K562 (cell line): ENCODE measurements around the gene KRTAP5-4. TPM values are rescaled to one million over a fixed set of nuclear protein-coding genes. Genes with fewer than 3 reads are reported as not detected.

Experiments
- ESRRA ChIP-seq: fragments of 450-650 bp; IDR thresholded peaks from 2 replicates; pipeline ENCODE4 v1.6.1; 2014; ENCODE audit warnings: low read depth, mild to moderate bottlenecking, moderate library complexity, borderline replicate concordance
- GATAD2B ChIP-seq: fragments of 450-650 bp; IDR thresholded peaks from 2 replicates; pipeline ENCODE4 v1.6.1; 2017; ENCODE audit warnings: mild to moderate bottlenecking, borderline replicate concordance
- NONO ChIP-seq, 2 experiments: fragments of 200-400 bp in 1 of 2; fragments of 450-650 bp in 1 of 2; formaldehyde crosslinking in 1 of 2; IDR thresholded peaks; 2 replicates each; pipeline ENCODE4 v1.6.1; 2017; ENCODE audit warnings: low read depth in 2 of 2, mild to moderate bottlenecking in 2 of 2, moderate library complexity in 2 of 2, low read length in 1 of 2
- REST ChIP-seq, 2 experiments: fragments of 450-650 bp; formaldehyde crosslinking in 1 of 2; IDR thresholded peaks; 2 replicates each; pipeline versions ENCODE4 v1.4.0 to v1.6.1; 2014 to 2020; ENCODE audit warnings: mild to moderate bottlenecking in 2 of 2, borderline replicate concordance in 1 of 2, low read depth in 1 of 2
- SMC3 ChIP-seq: conservative IDR thresholded peaks from 2 replicates; pipeline ENCODE4 v1.6.1; 2011; ENCODE audit warnings: low read depth, low read length, improper control_type of control experiment; ENCODE audit not compliant: insufficient read depth
- TCF7 ChIP-seq: sonication (generic); IDR thresholded peaks from 2 replicates; pipeline ENCODE4 v1.6.1; 2016; ENCODE audit warnings: antibody characterized with exemption, borderline replicate concordance
- VEZF1 ChIP-seq: fragments of 200-800 bp; sonication (Bioruptor generic); IDR thresholded peaks from 2 replicates; pipeline ENCODE4 v1.6.1; 2017; ENCODE audit warnings: missing genetic modification characterization, missing compliant biosample characterization
- YY1 ChIP-seq, 3 experiments: IDR thresholded peaks; 2 replicates each; pipeline ENCODE4 v1.6.1; 2011; ENCODE audit warnings: low read length in 2 of 3, mild to moderate bottlenecking in 2 of 3, moderate library complexity in 2 of 3, borderline replicate concordance in 1 of 3, control low read depth in 1 of 3, low read depth in 1 of 3; ENCODE audit not compliant: insufficient read depth in 3 of 3, insufficient replicate concordance in 2 of 3, control insufficient read depth in 1 of 3, insufficient read length in 1 of 3; ENCODE audit errors: extremely low read depth in 1 of 3
- ZBTB7A ChIP-seq: IDR thresholded peaks from 2 replicates; pipeline ENCODE4 v1.6.1; 2011; ENCODE audit warnings: low read depth, mild to moderate bottlenecking, low read length, moderate library complexity, borderline replicate concordance; ENCODE audit not compliant: control insufficient read depth
- polyA plus RNA-seq, 8 experiments: library from polyadenylated mRNA; depleted of rRNA in 4 of 8; stranded (reverse) in 5 of 8; unstranded in 3 of 8; fragments of >200 nt; fragmentation: Nextera tagmentation in 2 of 8; fragmentation: Illumina TruSeq in 1 of 8; extraction: Ambion mirVana in 2 of 8; extraction: Trizol in 1 of 8; gene quantifications; 2 replicates each; pipeline versions ENCODE4 v1.2.1 to v1.2.3, GENCODE V29; 2011 to 2014; ENCODE audit warnings: inconsistent platforms in 1 of 8, missing spikeins in 1 of 8
- total RNA-seq, 7 experiments: library from RNA; depleted of rRNA in 6 of 7; stranded (reverse); fragments of >200 nt in 6 of 7; fragmentation: Illumina TruSeq in 2 of 7; extraction: Trizol in 2 of 7; gene quantifications; 2 replicates each; pipeline versions ENCODE4 v1.2.1 to v1.2.3, GENCODE V29; 2011 to 2021; ENCODE audit warnings: low replicate concordance in 1 of 7

KRTAP5-4 gene
- total and polyA plus RNA-seq, 9 of the 15 experiments (the other 6 are each of a cell fraction or from before 2014, with no cell fraction given) = not detected

DNA sequence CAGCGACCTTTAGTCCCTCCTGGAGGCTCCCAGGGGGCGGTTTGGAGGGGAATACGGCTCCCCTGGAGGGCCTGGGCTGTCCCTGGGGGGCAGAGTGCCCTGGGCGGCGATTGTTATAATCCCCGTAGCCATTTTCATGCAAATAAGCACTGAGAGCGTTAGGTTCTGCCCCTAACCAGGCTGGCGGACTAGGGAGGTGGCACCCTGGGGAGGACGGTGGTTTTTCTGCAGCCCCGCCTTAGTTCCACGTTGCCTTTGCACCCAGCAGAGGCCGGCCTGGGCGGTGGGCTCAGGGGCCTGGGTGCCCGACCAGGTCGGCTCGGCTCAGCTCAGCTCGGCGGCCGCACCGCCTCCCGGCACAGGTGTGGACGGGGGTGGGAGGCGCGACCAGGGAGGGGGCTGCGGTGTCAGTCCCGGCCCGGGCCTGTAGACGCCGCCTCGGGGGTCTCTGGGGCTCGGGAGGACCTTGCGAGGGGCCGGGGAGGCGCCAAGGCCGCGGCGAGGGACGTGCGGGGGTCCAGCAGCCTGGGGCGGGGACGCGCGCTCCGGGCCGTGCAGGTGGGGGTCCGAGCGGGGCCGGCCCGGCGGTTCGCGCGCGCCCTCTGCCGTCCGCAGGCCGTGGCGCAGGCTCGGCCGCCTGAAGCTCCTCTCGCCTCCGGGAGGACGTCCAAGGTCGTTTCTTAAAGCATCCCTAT is 47.6 kb downstream of the KRTAP5-4 start (continued):
- peak; percentile 66; the same call in 1 of the 2 replicates for TF ChIP-seq REST (IDR thresholded peaks at IDR 0.05; ENCODE audit: borderline replicate concordance)
- no peak for TF ChIP-seq REST (CRISPR knock-in tag; IDR thresholded peaks at IDR 0.05; ENCODE audit: low read depth)
- TF ChIP-seq SMC3 = peak; percentile 73
- peak; percentile 54; the same call in 1 of the 2 replicates for TF ChIP-seq VEZF1 (CRISPR knock-in tag)
- 0 out of 2 replicates have a peak, but pooled peaks have one; percentile 33 for TF ChIP-seq GATAD2B
- peak in 1 of 3 experiments; percentile 20 for TF ChIP-seq YY1 (IDR thresholded peaks at IDR 0.05; ENCODE audit: borderline replicate concordance in 1 of 3, control insufficient read depth in 1 of 3, extremely low read depth in 1 of 3, insufficient read depth in 3 of 3, insufficient read length in 1 of 3, insufficient replicate concordance in 2 of 3, low read depth in 1 of 3, low read length in 2 of 3)
- peak in 1 of 2 experiments; percentile 78; a peak in 1 of 4 replicates for TF ChIP-seq NONO (IDR thresholded peaks at IDR 0.05; ENCODE audit: low read depth in 2 of 2, low read length in 1 of 2)
- peak; percentile 96 for TF ChIP-seq ZBTB7A
- peak; percentile 95; the same call in 1 of the 2 replicates for TF ChIP-seq ESRRA
- no peak for TF ChIP-seq TCF7
